ENCODE data around the gene C22orf23. TPM values are rescaled to one million over a fixed set of nuclear protein-coding genes. Genes with fewer than 3 reads are reported as not detected.

Gene C22orf23
- total and polyA plus RNA-seq, 9 of the 15 experiments (the other 6 are each of a cell fraction or from before 2014, with no cell fraction given) = 0.25 to 1.0 (median 0.53) TPM

- WGBS (ENCODE audit: insufficient coverage, low coverage, missing lambda C conversion rate) = 64% methylated on average over 5 of the region's 12 CpGs
- Histone ChIP-seq H3K4me2 (ENCODE audit: insufficient read depth, low read length) (no peak overlapping the region), H3K9me3 (replicated peaks; ENCODE audit: control insufficient read depth, insufficient read depth, low read depth, low read length) (no peaks in the 10 kb centered on the region), H3K79me2 (ENCODE audit: control insufficient read depth, insufficient read depth, low read length) (no peaks in the 10 kb centered on the region), H3K4me1 (replicated peaks in 1 of 2; ENCODE audit: control insufficient read depth in 2 of 2, insufficient read depth in 2 of 2, low read length in 2 of 2) (no peaks in the 10 kb centered on the region; a peak in 2 of 5 replicates), H3K9ac (ENCODE audit: insufficient read depth in 1 of 2, low read depth in 2 of 2, low read length in 2 of 2) (peak overlapping the region in 1 of 2 experiments; percentile 17; a peak in 1 of 4 replicates), H3K9me1 (ENCODE audit: control insufficient read depth, insufficient read depth, low read length) (no peaks in the 10 kb centered on the region), H3K4me3 (no peak overlapping the region), H3K36me3 (ENCODE audit: control insufficient read depth, insufficient read depth, low read length) (no peaks in the 10 kb centered on the region), H3K27me3 (ENCODE audit: control insufficient read depth in 2 of 2, insufficient read depth in 2 of 2, low read length in 2 of 2) (no peaks in the 10 kb centered on the region), H3K27ac (ENCODE audit: extremely low read depth, low read depth, low read length) (no peak overlapping the region), H4K20me1 (replicated peaks; ENCODE audit: control insufficient read depth, insufficient read depth, low read length) (no peaks in the 10 kb centered on the region; the same call in 1 of the 2 replicates), H2AFZ (ENCODE audit: low read depth, low read length) (no peak overlapping the region)
- DNase-seq (ENCODE audit: extremely low read depth in 1 of 4, low spot score in 3 of 4) = no peak
- no TSS peak for BruUV-seq (replicated peaks)
- intact Hi-C loops (cut with micrococcal nuclease) = no loop called here
- ChIA-PET CTCF (ENCODE audit: low intra/inter-chr PET ratio) (no interaction called here), POLR2A (interaction anchor here (0.7 kb wide), 1 partner anchor 35 kb away, joined by 3 read pairs; the partner anchor contains the start of gene MICALL1)
- no peak for FAIRE-seq
- TF ChIP-seq PRDM10 (IDR thresholded peaks at IDR 0.05; ENCODE audit: partially characterized antibody) (peak; percentile 38), ZNF696 (CRISPR knock-in tag; conservative IDR thresholded peaks at IDR 0.05) (no peak), XRCC4 (IDR thresholded peaks at IDR 0.05; ENCODE audit: extremely low read depth, insufficient read depth, insufficient read length) (no peak), NFXL1 (CRISPR knock-in tag; IDR thresholded peaks at IDR 0.05) (no peak), ERF (CRISPR knock-in tag; IDR thresholded peaks at IDR 0.05) (no peak), MLLT1 (IDR thresholded peaks at IDR 0.05) (no peak)
- TF ChIP-seq, protein P1, sequence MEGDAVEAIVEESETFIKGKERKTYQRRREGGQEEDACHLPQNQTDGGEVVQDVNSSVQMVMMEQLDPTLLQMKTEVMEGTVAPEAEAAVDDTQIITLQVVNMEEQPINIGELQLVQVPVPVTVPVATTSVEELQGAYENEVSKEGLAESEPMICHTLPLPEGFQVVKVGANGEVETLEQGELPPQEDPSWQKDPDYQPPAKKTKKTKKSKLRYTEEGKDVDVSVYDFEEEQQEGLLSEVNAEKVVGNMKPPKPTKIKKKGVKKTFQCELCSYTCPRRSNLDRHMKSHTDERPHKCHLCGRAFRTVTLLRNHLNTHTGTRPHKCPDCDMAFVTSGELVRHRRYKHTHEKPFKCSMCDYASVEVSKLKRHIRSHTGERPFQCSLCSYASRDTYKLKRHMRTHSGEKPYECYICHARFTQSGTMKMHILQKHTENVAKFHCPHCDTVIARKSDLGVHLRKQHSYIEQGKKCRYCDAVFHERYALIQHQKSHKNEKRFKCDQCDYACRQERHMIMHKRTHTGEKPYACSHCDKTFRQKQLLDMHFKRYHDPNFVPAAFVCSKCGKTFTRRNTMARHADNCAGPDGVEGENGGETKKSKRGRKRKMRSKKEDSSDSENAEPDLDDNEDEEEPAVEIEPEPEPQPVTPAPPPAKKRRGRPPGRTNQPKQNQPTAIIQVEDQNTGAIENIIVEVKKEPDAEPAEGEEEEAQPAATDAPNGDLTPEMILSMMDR (IDR thresholded peaks at IDR 0.05 in 2 of 3, conservative IDR thresholded peaks at IDR 0.05 in 1 of 3; ENCODE audit: insufficient read depth in 2 of 3, low read depth in 1 of 3, low read length in 3 of 3) = 0 out of 6 replicates have a peak, but pooled peaks of 1 of the 3 experiments have one; percentile 2
- TF ChIP-seq, protein P2, sequence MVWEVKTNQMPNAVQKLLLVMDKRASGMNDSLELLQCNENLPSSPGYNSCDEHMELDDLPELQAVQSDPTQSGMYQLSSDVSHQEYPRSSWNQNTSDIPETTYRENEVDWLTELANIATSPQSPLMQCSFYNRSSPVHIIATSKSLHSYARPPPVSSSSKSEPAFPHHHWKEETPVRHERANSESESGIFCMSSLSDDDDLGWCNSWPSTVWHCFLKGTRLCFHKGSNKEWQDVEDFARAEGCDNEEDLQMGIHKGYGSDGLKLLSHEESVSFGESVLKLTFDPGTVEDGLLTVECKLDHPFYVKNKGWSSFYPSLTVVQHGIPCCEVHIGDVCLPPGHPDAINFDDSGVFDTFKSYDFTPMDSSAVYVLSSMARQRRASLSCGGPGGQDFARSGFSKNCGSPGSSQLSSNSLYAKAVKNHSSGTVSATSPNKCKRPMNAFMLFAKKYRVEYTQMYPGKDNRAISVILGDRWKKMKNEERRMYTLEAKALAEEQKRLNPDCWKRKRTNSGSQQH (CRISPR knock-in tag; IDR thresholded peaks at IDR 0.05) = no peak
- ATAC-seq = peak; percentile 46; the same call in 2 of the 3 replicates
- in situ Hi-C loops (cut with MboI) = no loop called here
These were observed 12.6 kb downstream of the C22orf23 start for GRCh38 chr22:37940698-37941376.

Measured in K562 (cell line).